Right lobe of liver (tissue), 6 donors: ENCODE results near the gene PLCB4. TPM values are rescaled to one million over a fixed set of nuclear protein-coding genes. Genes with fewer than 3 reads are reported as not detected.
A peak's percentile ranks its signal among the peaks of the same experiment; 100 is the strongest.

ENCODE experiments used
- ATAC-seq, 4 donors: fragments of 200-7000 bp; cut with Tn5 transposase; one replicate each; pipeline ENCODE4 v1.9.1; 2020; ENCODE audit warnings: mild to moderate bottlenecking in 4 of 4, moderate library complexity in 4 of 4
- DNase-seq, 3 donors: peaks; one replicate each; pipeline ENCODE4 v3.0.0-alpha.2; 2020
- H3K27ac ChIP-seq, 3 donors: fragments of 200-600 bp; one replicate each; pipeline ENCODE4 v1.8.0; 2022
- H3K27me3 ChIP-seq, 2 donors: fragments of 200-600 bp; one replicate each; pipeline ENCODE4 v1.8.0; 2022
- H3K36me3 ChIP-seq, 4 donors: fragments of 200-600 bp; sonication (generic) in 1 of 4; one replicate each; pipeline versions ENCODE4 v1.5.1 to v1.8.0; 2017 to 2022; ENCODE audit warnings: control low read depth in 1 of 4
- H3K4me1 ChIP-seq, 4 donors: fragments of 200-600 bp; sonication (generic) in 1 of 4; one replicate each; pipeline versions ENCODE4 v1.5.1 to v1.8.0; 2017 to 2022; ENCODE audit warnings: control low read depth in 1 of 4
- H3K4me3 ChIP-seq, 3 donors: fragments of 200-600 bp; one replicate each; pipeline ENCODE4 v1.8.0; 2022
- H3K9me3 ChIP-seq, 4 donors: fragments of 200-600 bp; sonication (generic) in 1 of 4; one replicate each; pipeline versions ENCODE4 v1.5.1 to v1.8.0; 2017 to 2022; ENCODE audit warnings: control low read depth in 1 of 4
- CTCF ChIP-seq, 4 donors: fragments of 200-600 bp in 3 of 4; fragments of 450-650 bp in 1 of 4; IDR thresholded peaks; one replicate each; pipeline versions ENCODE4 v1.5.1 to v1.8.0; 2016 to 2022; ENCODE audit warnings: antibody characterized with exemption in 4 of 4, mild to moderate bottlenecking in 2 of 4
- POLR2A ChIP-seq: fragments of 450-650 bp; IDR thresholded peaks from one replicate; pipeline ENCODE4 v1.6.1; 2017; ENCODE audit warnings: antibody characterized with exemption, mild to moderate bottlenecking
- WGBS: methylation state at CpG from one replicate; pipeline ENCODE4 v1.1.6; 2018; ENCODE audit warnings: low coverage, low lambda C conversion rate; ENCODE audit not compliant: insufficient coverage; ENCODE audit errors: missing lambda C conversion rate; 5-methylcytosine and 5-hydroxymethylcytosine counted together
- intact Hi-C, 2 donors: fragments of 100-400 bp; cut with DNase I; formaldehyde crosslinking; loops; one replicate each; pipeline versions ENCODE4 v1.11.2 to v1.14.1; 2022
- total RNA-seq, 6 experiments: library from RNA; depleted of rRNA in 2 of 6; stranded (reverse); fragments of >200 nt in 2 of 6; fragmentation: NEBNext Ultra II Directional in 3 of 6; extraction: Animal tissue kit (Norgen Biotek cat#: 25700) in 3 of 6; gene quantifications; one replicate each; pipeline versions ENCODE4 v1.1.0 to v1.2.4, GENCODE V29; 2016 to 2023
- donor health status: DM: no; HTN: yes; CAD: no.
- donor health status: DM: no; HTN: no; CAD: no.
- donor health status: DM: no; HTN: no; CAD: no.
- donor health status: DM: no; HTN: yes; CAD: no.
- donor health status: DM: no; HTN: yes; CAD: no.

PLCB4 gene
- total RNA-seq, 6 experiments from 2014 or later: 0.04 to 0.20 (median 0.15) TPM

- H3K4me3 ChIP-seq: no peak overlapping the region
- WGBS: 38% methylated on average over 1 of the region's 1 CpG
- no peaks in the 10 kb centered on the region for H3K36me3 ChIP-seq
- no peak overlapping the region for H3K27ac ChIP-seq
- no peaks in the 10 kb centered on the region for H3K9me3 ChIP-seq
- H3K4me1 ChIP-seq: no peaks in the 10 kb centered on the region
- DNase-seq (no peak), ATAC-seq (peak in 1 of 4 donors; percentile 36)
- no peaks in the 10 kb centered on the region for H3K27me3 ChIP-seq
- no peak for TF ChIP-seq CTCF (IDR thresholded peaks at IDR 0.05)
- TF ChIP-seq POLR2A: no peak
- intact Hi-C loops: no loop called here
Measured at GRCh38 chr20:9389346-9389745, 320.5 kb downstream of the PLCB4 start.

DNA sequence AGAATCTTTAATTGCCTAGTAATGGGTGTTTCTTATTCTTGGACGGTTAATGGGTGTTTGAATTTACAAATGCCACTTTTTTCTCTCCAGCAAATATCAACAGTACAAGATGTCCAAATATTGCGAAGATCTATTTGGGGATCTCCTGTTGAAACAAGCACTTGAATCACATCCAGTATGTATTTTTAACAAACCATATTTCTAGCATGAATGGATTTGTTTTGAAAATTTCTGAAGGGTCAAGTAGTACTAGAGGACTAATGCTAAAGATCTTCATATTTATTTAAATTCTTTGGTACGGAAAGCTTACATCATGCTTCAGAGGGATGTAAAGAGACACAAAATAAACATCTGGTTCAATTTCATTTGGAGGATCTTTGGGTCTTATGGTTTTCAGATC is 321.6 kb downstream of the PLCB4 start:
- Histone ChIP-seq H3K27ac (no peak overlapping the region), H3K4me3 (no peak overlapping the region), H3K27me3 (no peaks in the 10 kb centered on the region), H3K9me3 (no peaks in the 10 kb centered on the region), H3K36me3 (no peaks in the 10 kb centered on the region), H3K4me1 (no peaks in the 10 kb centered on the region)
- WGBS: 53% methylated on average over 3 of the region's 3 CpGs
- ATAC-seq (no peak), DNase-seq (no peak)
- TF ChIP-seq CTCF (IDR thresholded peaks at IDR 0.05) (no peak), POLR2A (no peak)
- intact Hi-C loops: no loop called here

GRCh38 chr20:9392892-9393857 is 324.3 kb downstream of the PLCB4 start:
- WGBS: 49% methylated on average over 3 of the region's 4 CpGs
- no peak for TF ChIP-seq POLR2A
- peak; percentile 22 to 68 (median 54) for TF ChIP-seq CTCF (IDR thresholded peaks at IDR 0.05)
- no peaks in the 10 kb centered on the region for H3K27me3 ChIP-seq
- H3K27ac ChIP-seq: no peak overlapping the region
- intact Hi-C loops: no loop called here
- no peaks in the 10 kb centered on the region for H3K36me3 ChIP-seq
- H3K4me1 ChIP-seq: no peaks in the 10 kb centered on the region
- H3K4me3 ChIP-seq: no peak overlapping the region
- ATAC-seq (peak; percentile 75 to 92 (median 90)), DNase-seq (peak in 2 of 3 donors; percentile 61)
- H3K9me3 ChIP-seq: no peaks in the 10 kb centered on the region

DNA sequence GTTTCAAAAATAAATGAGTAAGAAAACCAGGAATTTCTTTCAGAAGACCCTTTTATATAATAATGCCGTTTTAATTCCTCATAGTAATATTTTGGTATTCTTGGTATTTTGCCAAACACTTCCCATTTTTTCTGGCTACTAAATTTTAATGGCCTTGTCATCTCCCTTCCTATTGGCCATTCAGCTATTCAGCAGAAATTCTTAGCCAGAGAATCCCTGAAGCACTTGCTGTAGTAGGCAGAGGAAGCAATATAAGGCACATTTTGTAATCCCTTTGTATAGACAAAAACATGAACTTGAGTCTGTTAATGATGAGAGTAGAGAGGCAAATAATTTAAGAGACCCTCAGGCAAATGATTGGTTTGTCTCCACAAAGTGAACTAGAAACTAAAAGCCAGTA is 327.1 kb downstream of the PLCB4 start:
- TF ChIP-seq CTCF (IDR thresholded peaks at IDR 0.05): no peak
- no peak for TF ChIP-seq POLR2A
- H3K4me1 ChIP-seq: no peaks in the 10 kb centered on the region
- DNase-seq (no peak), ATAC-seq (no peak)
- intact Hi-C loops: no loop called here
- H3K9me3 ChIP-seq: no peaks in the 10 kb centered on the region
- 58% methylated on average over 1 of the region's 1 CpG for WGBS
- H3K4me3 ChIP-seq: no peak overlapping the region
- no peaks in the 10 kb centered on the region for H3K36me3 ChIP-seq
- no peak overlapping the region for H3K27ac ChIP-seq
- H3K27me3 ChIP-seq: no peaks in the 10 kb centered on the region
